IMR-90 (cell line): ENCODE measurements around the gene PARD6G. TPM values are rescaled to one million over a fixed set of nuclear protein-coding genes. Genes with fewer than 3 reads are reported as not detected.

Experiments
- ATAC-seq: fragments of 200-7000 bp; cut with Tn5 transposase; 2 replicates; pipeline ENCODE4 v1.9.1; 2020; ENCODE audit warnings: low read depth, mild to moderate bottlenecking, moderate library complexity
- BruUV-seq: library from RNA; stranded (reverse); fragments of 400-500 nt; replicated peaks from 2 replicates; lab custom pipeline; 2021; lab: Mats Ljungman, UMichigan
- CTCF ChIA-PET: fragments of 300-600 bp; formaldehyde crosslinking; extraction: SDS; loops from one replicate; lab custom pipeline; 2021; ENCODE audit warnings: antibody characterized with exemption; lab: Yijun Ruan, JAX
- POLR2A ChIA-PET: fragments of 300-600 bp; sonication (Branson Sonifier 250); formaldehyde crosslinking; loops from one replicate; lab custom pipeline; 2022; ENCODE audit warnings: antibody characterized with exemption; ENCODE audit not compliant: unreplicated experiment; lab: Charles Lee
- DNase-seq: peaks from one replicate; pipeline ENCODE4 v3.0.0; 2013
- H2AFZ ChIP-seq: replicated peaks from 2 replicates; pipeline ENCODE3; 2013; ENCODE audit warnings: low read length, mild to moderate bottlenecking; ENCODE audit not compliant: poor library complexity
- H2AK5ac ChIP-seq: 2 replicates; pipeline ENCODE4 v1.6.1; 2013; ENCODE audit warnings: low read depth, low read length, inconsistent platforms
- H2AK9ac ChIP-seq: replicated peaks from 2 replicates; pipeline ENCODE3; 2013; ENCODE audit warnings: mild to moderate bottlenecking, low read depth, low read length, moderate library complexity; ENCODE audit not compliant: poor library complexity
- H2BK120ac ChIP-seq: 2 replicates; pipeline ENCODE4 v1.6.1; 2013; ENCODE audit warnings: low read depth, low read length, inconsistent platforms
- H2BK15ac ChIP-seq: 3 replicates; pipeline ENCODE4 v1.6.1; 2013; ENCODE audit warnings: low read depth, low read length, inconsistent platforms
- H2BK20ac ChIP-seq: 2 replicates; pipeline ENCODE4 v1.6.1; 2013; ENCODE audit warnings: low read depth, mild to moderate bottlenecking, inconsistent platforms, low read length, moderate library complexity
- H2BK5ac ChIP-seq: 2 replicates; pipeline ENCODE4 v1.6.1; 2013; ENCODE audit warnings: mild to moderate bottlenecking, low read depth, low read length, inconsistent platforms; ENCODE audit not compliant: poor library complexity, severe bottlenecking
- H3K14ac ChIP-seq: replicated peaks from 2 replicates; pipeline ENCODE4 v1.6.1; 2013; ENCODE audit warnings: low read depth, low read length, inconsistent platforms
- H3K18ac ChIP-seq: 2 replicates; pipeline ENCODE4 v1.6.1; 2013; ENCODE audit warnings: low read depth, low read length, control low read depth
- H3K23ac ChIP-seq: 2 replicates; pipeline ENCODE4 v1.6.1; 2013; ENCODE audit warnings: low read depth, low read length, inconsistent platforms
- H3K27ac ChIP-seq: 2 replicates; pipeline ENCODE4 v1.5.1; 2013; ENCODE audit warnings: mild to moderate bottlenecking, control low read depth, low read length; ENCODE audit not compliant: insufficient read depth
- H3K27me3 ChIP-seq: 2 replicates; pipeline ENCODE4 v1.6.1; 2013; ENCODE audit warnings: low read length; ENCODE audit not compliant: control insufficient read depth, insufficient read depth
- H3K36me3 ChIP-seq: 2 replicates; pipeline ENCODE4 v1.6.1; 2013; ENCODE audit warnings: low read length, mixed read lengths; ENCODE audit not compliant: control insufficient read depth, insufficient read depth
- H3K4ac ChIP-seq: 2 replicates; pipeline ENCODE4 v1.6.1; 2013; ENCODE audit warnings: low read depth, low read length, inconsistent platforms
- H3K4me1 ChIP-seq: 2 replicates; pipeline ENCODE4 v1.6.1; 2013; ENCODE audit warnings: low read length, mixed read lengths; ENCODE audit not compliant: control insufficient read depth, insufficient read depth
- H3K4me2 ChIP-seq: 2 replicates; pipeline ENCODE4 v1.6.1; 2013; ENCODE audit warnings: low read depth, mild to moderate bottlenecking, control low read depth, low read length, moderate library complexity
- H3K4me3 ChIP-seq: 2 replicates; pipeline ENCODE4 v1.5.1; 2013; ENCODE audit warnings: low read depth, mild to moderate bottlenecking, control low read depth, low read length, moderate library complexity; ENCODE audit not compliant: insufficient read depth
- H3K56ac ChIP-seq: 2 replicates; pipeline ENCODE4 v1.6.1; 2013; ENCODE audit warnings: low read length, inconsistent platforms; ENCODE audit not compliant: insufficient read depth; ENCODE audit errors: extremely low read depth
- H3K79me1 ChIP-seq, 2 experiments: 2 replicates each; pipeline ENCODE4 v1.6.1; 2013; ENCODE audit warnings: low read length in 2 of 2, inconsistent platforms in 1 of 2, low read depth in 1 of 2
- H3K9ac ChIP-seq: 2 replicates; pipeline ENCODE4 v1.6.1; 2013; ENCODE audit warnings: low read depth, low read length, control low read depth
- H3K9me1 ChIP-seq: 2 replicates; pipeline ENCODE4 v1.6.1; 2013; ENCODE audit warnings: low read length, inconsistent platforms; ENCODE audit not compliant: insufficient read depth
- H3K9me3 ChIP-seq: 2 replicates; pipeline ENCODE4 v1.6.1; 2013; ENCODE audit warnings: low read length; ENCODE audit not compliant: control insufficient read depth, insufficient read depth
- H4K20me1 ChIP-seq: 2 replicates; pipeline ENCODE4 v1.6.1; 2013; ENCODE audit warnings: low read length, inconsistent platforms; ENCODE audit not compliant: insufficient read depth
- H4K5ac ChIP-seq: 2 replicates; pipeline ENCODE4 v1.6.1; 2013; ENCODE audit warnings: mild to moderate bottlenecking, low read depth, low read length, control low read depth
- H4K8ac ChIP-seq, 2 experiments: 2 replicates each; pipeline ENCODE4 v1.6.1; 2013; ENCODE audit warnings: low read depth in 2 of 2, low read length in 2 of 2, control low read depth in 1 of 2, inconsistent platforms in 1 of 2
- H4K91ac ChIP-seq: 2 replicates; pipeline ENCODE4 v1.6.1; 2013; ENCODE audit warnings: low read depth, low read length, inconsistent platforms; ENCODE audit not compliant: insufficient read depth
- BHLHE40 ChIP-seq: fragments of 150-350 bp; IDR thresholded peaks from 2 replicates; pipeline ENCODE4 v1.6.1; 2016; ENCODE audit warnings: mild to moderate bottlenecking, low read depth, low read length
- CHD1 ChIP-seq: IDR thresholded peaks from 2 replicates; pipeline ENCODE4 v1.6.1; 2012; ENCODE audit warnings: low read depth, low read length, improper control_type of control experiment
- CTCF ChIP-seq: conservative IDR thresholded peaks from 2 replicates; pipeline ENCODE4 v1.5.1; 2012; ENCODE audit warnings: mild to moderate bottlenecking, low read depth, low read length, improper control_type of control experiment
- MAFK ChIP-seq: IDR thresholded peaks from 2 replicates; pipeline ENCODE4 v1.6.1; 2012; ENCODE audit warnings: low read depth, low read length, improper control_type of control experiment
- MXI1 ChIP-seq: IDR thresholded peaks from 2 replicates; pipeline ENCODE4 v1.6.1; 2012; ENCODE audit warnings: low read depth, mild to moderate bottlenecking, low read length, moderate library complexity, borderline replicate concordance
- POLR2A ChIP-seq: IDR thresholded peaks from 2 replicates; pipeline ENCODE4 v1.6.1; 2012; ENCODE audit warnings: mild to moderate bottlenecking, low read depth, low read length
- WGBS, 2 experiments: methylation state at CpG; one replicate each; pipeline versions ENCODE4 v1.1.5 to v1.1.7; 2013; ENCODE audit warnings: missing lambda C conversion rate in 2 of 2; ENCODE audit not compliant: insufficient read length in 1 of 2; ENCODE audit errors: extremely low coverage in 2 of 2; 5-methylcytosine and 5-hydroxymethylcytosine counted together
- dilution Hi-C: fragments of 300-500 bp; cut with HindIII; formaldehyde crosslinking; loops from one replicate; pipeline ENCODE4 v1.14.3; 2018; ENCODE audit warnings: low sequenced_read_pairs; ENCODE audit not compliant: unreplicated experiment
- in situ Hi-C: fragments of 300-500 bp; cut with MboI; formaldehyde crosslinking; loops from 3 replicates; pipeline ENCODE4 v1.14.3; 2019; ENCODE audit warnings: low sequenced_read_pairs, inconsistent platforms, mixed read lengths
- intact Hi-C: fragments of 100-400 bp; cut with micrococcal nuclease; formaldehyde crosslinking; loops from 2 replicates; pipeline ENCODE4 v1.10.0; 2022
- polyA plus RNA-seq, 3 experiments: library from polyadenylated mRNA; depleted of rRNA; stranded (reverse); fragments of >200 nt; gene quantifications; 2 replicates each; pipeline ENCODE4 v1.2.3, GENCODE V29; 2012; ENCODE audit warnings: low replicate concordance in 1 of 3
- total RNA-seq: library from RNA; depleted of rRNA; stranded (reverse); fragments of >200 nt; gene quantifications from 2 replicates; pipeline ENCODE4 v1.2.3, GENCODE V29; 2012

PARD6G gene
- total and polyA plus RNA-seq, 2 of the 4 experiments (the other 2 are of a cell fraction) = 2.5 to 4.6 TPM

- H2AK5ac ChIP-seq = 0 out of 2 replicates have a peak overlapping the region, but pooled peaks have one; percentile 45
- in situ Hi-C loops (no loop called here), intact Hi-C loops (no loop called here), dilution Hi-C loops (no loop called here)
- H3K27me3 ChIP-seq = no peaks in the 10 kb centered on the region
- H3K56ac ChIP-seq = no peak overlapping the region
- no peak overlapping the region for H4K8ac ChIP-seq
- no peaks in the 10 kb centered on the region; the same call in 1 of the 2 replicates for H3K4me1 ChIP-seq
- POLR2A ChIA-PET = no interaction called here
- no peak overlapping the region for H3K27ac ChIP-seq
- H2AFZ ChIP-seq = no peak overlapping the region
- no peak overlapping the region for H4K91ac ChIP-seq
- no peak overlapping the region for H4K5ac ChIP-seq
- TF ChIP-seq MAFK (no peak), CTCF (no peak), POLR2A (no peak), MXI1 (no peak), CHD1 (no peak), BHLHE40 (no peak)
- no TSS peak for BruUV-seq
- no peak overlapping the region for H3K18ac ChIP-seq
- no peak overlapping the region for H2BK120ac ChIP-seq
- no CpG with 5 or more reads among the region's 4 CpGs for WGBS, 2 experiments
- no peak overlapping the region for H3K4ac ChIP-seq
- H3K9ac ChIP-seq = no peak overlapping the region
- H2BK15ac ChIP-seq = no peak overlapping the region
- no peak overlapping the region for H2BK5ac ChIP-seq
- ATAC-seq = no peak
- H3K14ac ChIP-seq = no peak overlapping the region
- no peak overlapping the region for H2AK9ac ChIP-seq
- no peak overlapping the region for H3K23ac ChIP-seq
- no peak for DNase-seq
- no peaks in the 10 kb centered on the region for H3K36me3 ChIP-seq
- no peaks in the 10 kb centered on the region; the same call in 1 of the 2 replicates for H3K9me1 ChIP-seq
- CTCF ChIA-PET = no interaction called here
- no peak overlapping the region for H3K4me2 ChIP-seq
- H3K9me3 ChIP-seq = no peaks in the 10 kb centered on the region
- peaks cover 3% of the 10 kb centered on the region; the same call in 1 of the 2 replicates for H4K20me1 ChIP-seq
- H3K79me1 ChIP-seq = peaks cover 0 to 5% of the 10 kb centered on the region in 2 experiments; a peak in 1 of 4 replicates
- H2BK20ac ChIP-seq = no peak overlapping the region
- H3K4me3 ChIP-seq = no peak overlapping the region
Measured at GRCh38 chr18:80225685-80226084, 21.6 kb downstream of the PARD6G start.
